GM12873 (cell line): ENCODE data around the gene ZNF628.

ENCODE experiments used
- CTCF ChIP-seq: IDR thresholded peaks from 2 replicates; pipeline ENCODE4 v1.5.1; 2012; ENCODE audit warnings: low read depth, mild to moderate bottlenecking, moderate library complexity, low read length, control low read depth; ENCODE audit not compliant: insufficient read depth; ENCODE audit errors: missing control alignments

ZNF628 gene

DNA sequence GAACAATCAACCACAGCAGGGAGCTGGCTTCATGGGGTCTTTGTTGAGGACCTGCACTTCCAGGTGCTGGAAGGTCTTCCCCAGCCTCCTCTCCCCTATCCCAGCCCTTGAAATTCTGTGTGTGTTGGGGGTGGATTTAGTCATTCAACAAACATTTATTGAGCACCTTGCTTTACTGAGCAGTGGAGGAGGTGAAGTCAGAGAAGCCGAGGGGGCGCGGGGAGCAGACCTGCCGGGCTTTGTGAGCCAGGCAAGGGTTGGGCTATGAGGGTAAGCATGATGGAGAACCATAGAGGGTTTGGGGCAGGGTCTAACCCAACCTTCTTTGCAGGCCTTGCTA is 8.4 kb upstream of the ZNF628 start:
- no peak for TF ChIP-seq CTCF

GRCh38 chr19:55471266-55471665 is 5.2 kb upstream of the ZNF628 start:
- no peak for TF ChIP-seq CTCF

GRCh38 chr19:55472463-55472862 is 4.0 kb upstream of the ZNF628 start:
- no peak for TF ChIP-seq CTCF

DNA sequence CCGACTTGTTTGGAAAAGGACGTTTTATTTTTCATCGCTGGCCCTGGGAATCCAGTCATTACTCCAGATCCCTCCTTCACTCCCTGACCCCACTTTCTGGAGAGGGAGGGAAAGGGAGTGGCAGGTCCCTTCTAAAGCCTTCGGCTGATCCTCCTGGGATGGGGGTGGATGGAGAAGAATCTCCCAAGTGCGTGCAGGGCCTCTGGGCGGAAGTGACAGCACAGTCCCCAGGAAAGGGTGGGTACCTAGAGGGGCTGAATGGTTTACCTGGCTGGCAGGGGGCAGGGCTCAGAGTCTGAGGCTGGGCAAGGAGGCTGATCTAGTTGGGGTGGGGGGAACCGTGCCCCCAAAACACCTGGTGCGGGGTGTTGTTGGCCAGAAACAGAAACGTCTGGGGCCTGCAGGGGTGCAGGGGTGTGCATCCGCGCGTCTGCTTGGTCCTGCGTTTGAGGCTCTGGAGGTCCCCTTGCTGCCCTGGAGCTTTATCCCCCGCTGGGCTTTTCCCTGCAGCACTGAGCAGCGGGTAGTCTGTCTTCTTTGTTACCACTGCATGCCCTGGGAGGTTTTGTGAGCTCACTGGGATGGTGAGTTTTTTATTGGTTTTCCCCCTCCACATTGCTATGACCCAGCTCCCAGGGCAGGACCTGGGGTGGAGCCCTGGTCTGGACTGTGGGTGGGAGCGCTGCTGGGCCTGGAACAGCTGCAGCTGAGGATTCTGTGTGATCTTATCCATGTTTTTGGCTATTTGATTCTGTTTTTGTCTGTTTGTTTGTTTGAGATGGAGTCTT is 3.0 kb upstream of the ZNF628 start:
- TF ChIP-seq CTCF = no peak

- no peak for TF ChIP-seq CTCF
Measured at GRCh38 chr19:55474269-55475265, 1.9 kb upstream of the ZNF628 start.

GRCh38 chr19:55477905-55478304 is 1.5 kb downstream of the ZNF628 start:
- no peak for TF ChIP-seq CTCF

GRCh38 chr19:55478364-55478763 is 1.9 kb downstream of the ZNF628 start:
- TF ChIP-seq CTCF = no peak
